Cardiac muscle cell (in vitro differentiated cells and primary cell): ENCODE data around the gene EPB42. TPM values are rescaled to one million over a fixed set of nuclear protein-coding genes. Genes with fewer than 3 reads are reported as not detected.

Source experiments
- DNase-seq, 2 donors: peaks; one replicate each; pipeline versions ENCODE4 v3.0.0 to v3.0.0-alpha.2; 2010 to 2017; ENCODE audit warnings: low read depth in 1 of 2, low spot score in 1 of 2
- H3K27ac ChIP-seq: fragments of 200-600 bp; sonication (generic); 2 replicates; pipeline ENCODE4 v1.5.1; 2016
- H3K27me3 ChIP-seq: fragments of 200-600 bp; sonication (generic); 2 replicates; pipeline ENCODE4 v1.6.0; 2016; ENCODE audit warnings: control low read depth
- H3K36me3 ChIP-seq: fragments of 200-600 bp; sonication (generic); 2 replicates; pipeline ENCODE4 v1.5.1; 2016; ENCODE audit warnings: control low read depth
- H3K4me1 ChIP-seq: fragments of 200-600 bp; sonication (generic); 2 replicates; pipeline ENCODE4 v1.8.1; 2017; ENCODE audit warnings: low read depth, mild to moderate bottlenecking, mixed run types
- H3K4me3 ChIP-seq: fragments of 200-600 bp; sonication (generic); 2 replicates; pipeline ENCODE4 v1.5.1; 2016; ENCODE audit warnings: mild to moderate bottlenecking
- H3K9me3 ChIP-seq: fragments of 200-600 bp; sonication (generic); 2 replicates; pipeline ENCODE4 v1.5.1; 2017; ENCODE audit warnings: low read depth, mild to moderate bottlenecking, control low read depth
- polyA plus RNA-seq: library from polyadenylated mRNA; unstranded; fragments of >200 nt; fragmentation: Nextera tagmentation; extraction: Ambion mirVana; gene quantifications from 2 replicates; pipeline ENCODE4 v1.2.1, GENCODE V29; 2016
- total RNA-seq: library from RNA; depleted of rRNA; stranded (reverse); fragments of >200 nt; gene quantifications from 2 replicates; pipeline ENCODE4 v1.2.3, GENCODE V29; 2016
- TF ChIP-seq, protein P1 (sequence below): IDR thresholded peaks from 2 replicates; pipeline ENCODE4 v1.5.1; 2012; ENCODE audit warnings: low read depth, mild to moderate bottlenecking, low read length

EPB42 gene
- total and polyA plus RNA-seq, 2 experiments from 2014 or later: 0.12 to 0.94 TPM

- no peak overlapping the region for H3K27ac ChIP-seq
- TF ChIP-seq, protein P1, sequence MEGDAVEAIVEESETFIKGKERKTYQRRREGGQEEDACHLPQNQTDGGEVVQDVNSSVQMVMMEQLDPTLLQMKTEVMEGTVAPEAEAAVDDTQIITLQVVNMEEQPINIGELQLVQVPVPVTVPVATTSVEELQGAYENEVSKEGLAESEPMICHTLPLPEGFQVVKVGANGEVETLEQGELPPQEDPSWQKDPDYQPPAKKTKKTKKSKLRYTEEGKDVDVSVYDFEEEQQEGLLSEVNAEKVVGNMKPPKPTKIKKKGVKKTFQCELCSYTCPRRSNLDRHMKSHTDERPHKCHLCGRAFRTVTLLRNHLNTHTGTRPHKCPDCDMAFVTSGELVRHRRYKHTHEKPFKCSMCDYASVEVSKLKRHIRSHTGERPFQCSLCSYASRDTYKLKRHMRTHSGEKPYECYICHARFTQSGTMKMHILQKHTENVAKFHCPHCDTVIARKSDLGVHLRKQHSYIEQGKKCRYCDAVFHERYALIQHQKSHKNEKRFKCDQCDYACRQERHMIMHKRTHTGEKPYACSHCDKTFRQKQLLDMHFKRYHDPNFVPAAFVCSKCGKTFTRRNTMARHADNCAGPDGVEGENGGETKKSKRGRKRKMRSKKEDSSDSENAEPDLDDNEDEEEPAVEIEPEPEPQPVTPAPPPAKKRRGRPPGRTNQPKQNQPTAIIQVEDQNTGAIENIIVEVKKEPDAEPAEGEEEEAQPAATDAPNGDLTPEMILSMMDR: no peak
- DNase-seq: no peak
- H3K27me3 ChIP-seq: no peaks in the 10 kb centered on the region
- H3K36me3 ChIP-seq: no peaks in the 10 kb centered on the region
- H3K4me1 ChIP-seq: no peaks in the 10 kb centered on the region
- H3K9me3 ChIP-seq: no peaks in the 10 kb centered on the region
- no peak overlapping the region for H3K4me3 ChIP-seq
Measured at GRCh38 chr15:43249236-43249635, 28.4 kb upstream of the EPB42 start.

- Histone ChIP-seq H3K27me3 (no peaks in the 10 kb centered on the region), H3K27ac (no peak overlapping the region), H3K4me3 (no peak overlapping the region), H3K36me3 (no peaks in the 10 kb centered on the region), H3K4me1 (no peaks in the 10 kb centered on the region), H3K9me3 (no peaks in the 10 kb centered on the region)
- DNase-seq: no peak
- TF ChIP-seq, protein P1: no peak
Measured at GRCh38 chr15:43246261-43246774, 25.5 kb upstream of the EPB42 start.

- TF ChIP-seq, protein P1: no peak
- H3K27ac ChIP-seq: no peak overlapping the region
- H3K36me3 ChIP-seq: no peaks in the 10 kb centered on the region
- H3K4me1 ChIP-seq: no peaks in the 10 kb centered on the region
- no peak for DNase-seq
- H3K4me3 ChIP-seq: no peak overlapping the region
- H3K9me3 ChIP-seq: no peaks in the 10 kb centered on the region
- H3K27me3 ChIP-seq: no peaks in the 10 kb centered on the region
Measured at GRCh38 chr15:43244092-43244491, 23.3 kb upstream of the EPB42 start.

DNA sequence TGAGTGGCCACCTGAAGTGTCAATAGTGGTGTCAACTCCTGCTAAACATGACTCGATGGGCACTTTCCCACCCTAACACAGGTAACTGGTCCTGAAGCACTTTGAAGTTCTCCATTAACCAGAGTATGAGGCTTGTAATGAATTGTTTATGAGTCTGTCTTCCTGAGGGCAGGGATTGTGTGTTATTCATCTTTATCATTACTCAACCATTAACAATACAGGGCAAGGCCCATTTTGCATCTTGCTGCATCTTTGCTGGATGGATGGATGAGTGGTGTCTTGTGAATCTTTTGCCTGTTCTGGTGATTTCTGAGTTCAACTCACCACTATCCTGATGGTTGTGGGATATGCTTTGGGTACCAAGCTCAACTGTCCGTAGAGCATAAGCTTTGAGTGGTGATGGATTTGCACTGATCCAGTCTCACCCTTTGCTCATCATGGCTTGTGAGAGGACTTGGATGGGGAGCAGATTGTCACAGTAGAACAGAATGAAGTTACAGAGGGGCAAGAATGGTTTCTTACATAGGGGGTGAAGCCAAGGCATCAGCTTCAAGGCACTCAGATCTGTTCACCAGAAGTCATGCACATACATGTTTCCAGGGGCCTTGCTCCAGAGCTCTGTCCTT, 22.3 kb upstream of the EPB42 start:
- Histone ChIP-seq H3K4me1 (no peaks in the 10 kb centered on the region), H3K36me3 (no peaks in the 10 kb centered on the region), H3K9me3 (no peaks in the 10 kb centered on the region), H3K4me3 (no peak overlapping the region), H3K27me3 (no peaks in the 10 kb centered on the region), H3K27ac (no peak overlapping the region)
- DNase-seq: no peak
- TF ChIP-seq, protein P1: no peak

DNA sequence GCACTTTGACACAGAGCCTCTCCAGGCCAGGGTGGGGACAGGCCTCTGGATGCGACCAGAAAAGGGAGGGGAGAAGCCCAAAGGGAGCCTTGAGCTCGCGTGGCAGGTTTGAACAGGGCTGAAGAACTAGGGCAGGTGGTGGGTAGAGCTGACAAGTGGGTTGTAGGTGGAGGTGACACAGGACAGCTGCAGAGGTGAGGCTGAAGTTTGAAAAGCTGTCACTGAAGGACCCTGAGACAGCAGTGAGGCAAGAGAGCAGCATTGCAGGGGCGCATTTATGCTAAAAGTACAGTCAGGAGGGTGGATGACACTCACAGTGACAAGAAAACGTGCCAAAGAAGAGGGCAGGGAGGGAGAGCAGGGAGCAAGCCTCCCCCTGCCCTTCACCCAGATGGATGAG, 21.8 kb upstream of the EPB42 start:
- DNase-seq: no peak
- H3K27ac ChIP-seq: no peak overlapping the region
- TF ChIP-seq, protein P1: no peak
- H3K4me1 ChIP-seq: no peaks in the 10 kb centered on the region
- H3K4me3 ChIP-seq: no peak overlapping the region
- no peaks in the 10 kb centered on the region for H3K9me3 ChIP-seq
- H3K27me3 ChIP-seq: no peaks in the 10 kb centered on the region
- H3K36me3 ChIP-seq: no peaks in the 10 kb centered on the region
